GM23248 (cell line): ENCODE measurements around the gene TNIK. TPM values are rescaled to one million over a fixed set of nuclear protein-coding genes. Genes with fewer than 3 reads are reported as not detected.

Experiments
- DNase-seq: peaks from one replicate; pipeline ENCODE4 v3.0.0-alpha.2; 2015
- H2AFZ ChIP-seq: fragments of 200-600 bp; sonication (generic); 2 replicates; pipeline ENCODE4 v1.6.1; 2016; ENCODE audit warnings: antibody characterized with exemption
- H3F3A ChIP-seq: fragments of 200-600 bp; sonication (generic); 2 replicates; pipeline ENCODE4 v1.6.1; 2016; ENCODE audit warnings: mild to moderate bottlenecking, antibody characterized with exemption, mixed run types; ENCODE audit not compliant: insufficient read depth
- H3K27ac ChIP-seq: fragments of 200-600 bp; sonication (generic); 2 replicates; pipeline ENCODE4 v1.5.1; 2016; ENCODE audit warnings: mild to moderate bottlenecking
- H3K27me3 ChIP-seq: fragments of 200-600 bp; sonication (generic); replicated peaks from 2 replicates; pipeline ENCODE4 v1.6.1; 2016; ENCODE audit warnings: mild to moderate bottlenecking; ENCODE audit not compliant: insufficient read depth
- H3K36me3 ChIP-seq: fragments of 200-600 bp; sonication (generic); 2 replicates; pipeline ENCODE4 v1.6.1; 2016; ENCODE audit warnings: low read depth, mild to moderate bottlenecking
- H3K4me1 ChIP-seq: fragments of 200-600 bp; sonication (generic); 2 replicates; pipeline ENCODE4 v1.6.1; 2016; ENCODE audit warnings: mild to moderate bottlenecking; ENCODE audit not compliant: insufficient read depth
- H3K4me2 ChIP-seq: fragments of 200-600 bp; sonication (generic); one replicate; pipeline ENCODE4 v1.6.1; 2016; ENCODE audit warnings: mild to moderate bottlenecking; ENCODE audit not compliant: unreplicated experiment
- H3K4me3 ChIP-seq: fragments of 200-600 bp; sonication (generic); 2 replicates; pipeline ENCODE4 v1.5.1; 2016; ENCODE audit warnings: mild to moderate bottlenecking
- H3K79me2 ChIP-seq: fragments of 200-600 bp; sonication (generic); 2 replicates; pipeline ENCODE4 v1.6.1; 2016; ENCODE audit warnings: mild to moderate bottlenecking; ENCODE audit not compliant: insufficient read depth
- H3K9ac ChIP-seq: fragments of 200-600 bp; sonication (generic); 2 replicates; pipeline ENCODE4 v1.6.1; 2016; ENCODE audit warnings: mild to moderate bottlenecking
- H3K9me2 ChIP-seq: fragments of 200-600 bp; sonication (generic); 2 replicates; pipeline ENCODE4 v1.6.1; 2016; ENCODE audit warnings: mixed run types, mild to moderate bottlenecking, moderate library complexity; ENCODE audit not compliant: insufficient read depth
- H3K9me3 ChIP-seq: fragments of 200-600 bp; sonication (generic); one replicate; pipeline ENCODE4 v1.6.1; 2017; ENCODE audit warnings: low read depth
- H4K20me1 ChIP-seq: fragments of 200-600 bp; sonication (generic); 2 replicates; pipeline ENCODE4 v1.6.0; 2016; ENCODE audit not compliant: insufficient read depth
- EZH2 ChIP-seq: fragments of 200-600 bp; sonication (generic); IDR thresholded peaks from 2 replicates; pipeline ENCODE4 v1.6.1; 2018; ENCODE audit warnings: antibody characterized with exemption, mild to moderate bottlenecking; ENCODE audit not compliant: insufficient read depth, poor library complexity, severe bottlenecking
- EZH2phosphoT487 ChIP-seq: fragments of 200-600 bp; sonication (generic); IDR thresholded peaks from 2 replicates; pipeline ENCODE4 v1.6.1; 2018; ENCODE audit warnings: antibody characterized with exemption, moderate library complexity, mild to moderate bottlenecking, low read depth; ENCODE audit not compliant: insufficient read depth
- WGBS, 2 experiments: methylation state at CpG; one replicate each; pipeline ENCODE4 v1.1.6; 2015 to 2017; ENCODE audit warnings: low lambda C conversion rate in 2 of 2, low coverage in 1 of 2; ENCODE audit errors: missing lambda C conversion rate in 2 of 2; 5-methylcytosine and 5-hydroxymethylcytosine counted together
- in situ Hi-C: fragments of 300-500 bp; cut with MboI; formaldehyde crosslinking; loops from 2 replicates; pipeline ENCODE4 v1.15.0; 2020
- polyA plus RNA-seq: library from polyadenylated mRNA; unstranded; fragments of >200 nt; fragmentation: Nextera tagmentation; extraction: Ambion mirVana; gene quantifications from 2 replicates; pipeline ENCODE4 v1.2.1, GENCODE V29; 2016
- total RNA-seq: library from RNA; depleted of rRNA; stranded (reverse); fragments of >200 nt; shearing (Covaris generic); gene quantifications from 2 replicates; pipeline ENCODE4 v1.2.3, GENCODE V29; 2014

TNIK gene
- total and polyA plus RNA-seq, 2 experiments from 2014 or later, result 0.80 to 2.3 TPM

DNA sequence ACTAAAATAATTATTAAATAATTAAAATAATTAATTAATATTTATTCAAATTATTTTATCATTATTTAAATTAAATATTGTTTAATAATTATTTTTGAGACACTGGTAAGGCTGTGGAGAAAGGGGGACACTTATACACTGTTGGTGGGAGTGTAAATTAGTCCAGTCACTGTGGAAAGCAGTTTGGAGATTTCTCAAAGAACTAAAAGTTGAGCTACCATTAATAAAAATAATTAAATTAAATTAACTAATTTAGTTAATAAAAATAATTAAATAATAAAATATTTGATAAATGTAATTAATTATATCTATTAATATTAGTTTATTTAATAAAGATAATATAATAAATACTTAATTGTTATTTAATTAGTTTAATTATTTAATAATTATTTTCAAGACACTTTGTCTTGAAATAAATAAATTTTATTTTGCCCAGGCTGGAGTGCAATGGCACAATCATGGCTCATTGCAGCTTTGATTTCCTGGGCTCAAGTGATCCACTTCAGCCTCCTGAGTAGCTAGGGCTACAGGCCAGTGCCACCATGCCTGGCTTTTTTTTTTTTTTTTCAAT lies 16.4 kb upstream of the TNIK start:
- Histone ChIP-seq H3K4me2 (no peak overlapping the region), H3K27ac (no peak overlapping the region), H3K9ac (no peak overlapping the region), H3K9me3 (no peaks in the 10 kb centered on the region), H3K36me3 (no peaks in the 10 kb centered on the region), H3K4me3 (no peak overlapping the region), H3K79me2 (no peaks in the 10 kb centered on the region), H2AFZ (no peak overlapping the region), H4K20me1 (no peaks in the 10 kb centered on the region), H3F3A (no peaks in the 10 kb centered on the region), H3K9me2 (no peaks in the 10 kb centered on the region), H3K27me3 (no peaks in the 10 kb centered on the region), H3K4me1 (no peaks in the 10 kb centered on the region)
- TF ChIP-seq EZH2phosphoT487 (no peak), EZH2 (no peak)
- in situ Hi-C loops, result no loop called here
- no peak for DNase-seq

DNA sequence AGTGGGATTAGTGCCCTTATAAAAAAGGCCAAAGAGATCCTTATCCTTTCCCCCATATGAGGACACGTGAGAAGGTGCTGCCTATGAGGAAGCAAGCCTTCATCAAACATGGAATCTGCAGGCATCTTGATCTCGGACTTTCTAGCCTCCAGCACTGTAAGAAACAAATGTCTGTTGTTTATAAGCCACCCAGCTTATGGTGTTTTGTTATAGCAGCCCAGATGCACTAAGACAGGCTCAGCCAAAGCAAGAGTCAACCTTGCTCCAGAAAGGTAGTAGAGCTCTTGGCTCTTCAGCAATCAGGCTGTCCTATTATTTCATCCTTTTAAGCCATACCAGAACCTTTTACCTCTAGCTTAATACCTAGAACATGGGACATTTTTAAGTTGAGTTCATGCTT lies 12.3 kb upstream of the TNIK start:
- in situ Hi-C loops, result no loop called here
- no peak for TF ChIP-seq EZH2
- no peak for TF ChIP-seq EZH2phosphoT487
- no peak for DNase-seq
- Histone ChIP-seq H3K4me2 (no peak overlapping the region), H3K9me3 (no peaks in the 10 kb centered on the region), H3K36me3 (no peaks in the 10 kb centered on the region), H2AFZ (no peak overlapping the region), H4K20me1 (no peaks in the 10 kb centered on the region), H3K4me1 (no peaks in the 10 kb centered on the region), H3K9me2 (no peaks in the 10 kb centered on the region), H3K79me2 (no peaks in the 10 kb centered on the region), H3K27ac (no peak overlapping the region), H3K4me3 (no peak overlapping the region), H3F3A (no peaks in the 10 kb centered on the region), H3K9ac (no peak overlapping the region), H3K27me3 (no peaks in the 10 kb centered on the region)
- 68 to 74% methylated on average over 2 of the region's 2 CpGs for WGBS, 2 experiments

DNA sequence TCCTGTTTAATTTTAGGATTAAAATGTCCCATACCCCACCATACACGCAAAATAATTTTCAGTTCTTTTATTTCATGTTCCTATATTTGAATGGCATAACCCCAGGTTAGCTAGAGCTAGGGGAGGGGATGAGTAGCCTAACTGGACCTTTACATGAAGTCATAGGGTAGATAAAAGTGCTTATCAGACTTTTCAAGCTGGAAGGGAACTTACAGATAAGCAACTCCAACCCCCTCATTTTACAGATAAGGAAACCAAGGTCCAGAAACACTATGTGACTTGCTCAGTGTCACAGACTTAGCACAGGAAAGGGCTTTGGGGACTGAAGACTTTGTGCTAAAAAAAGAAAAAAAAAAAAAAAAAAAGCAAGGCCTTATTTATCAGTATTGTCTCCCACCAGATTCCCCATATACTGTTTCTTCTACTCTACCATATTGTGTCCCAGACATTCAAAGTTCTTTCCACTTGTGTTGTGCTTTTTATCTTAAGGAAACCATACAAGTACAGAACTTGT lies 10.6 kb upstream of the TNIK start:
- 88 to 97% methylated on average over 1 of the region's 1 CpG for WGBS, 2 experiments
- H3K4me3 ChIP-seq, result no peak overlapping the region
- H3K9me2 ChIP-seq, result no peaks in the 10 kb centered on the region
- in situ Hi-C loops, result no loop called here
- H3K36me3 ChIP-seq, result no peaks in the 10 kb centered on the region
- H4K20me1 ChIP-seq, result no peaks in the 10 kb centered on the region
- H3K4me1 ChIP-seq, result no peaks in the 10 kb centered on the region
- no peaks in the 10 kb centered on the region for H3K9me3 ChIP-seq
- H3K4me2 ChIP-seq, result no peak overlapping the region
- no peak for DNase-seq
- no peak overlapping the region for H2AFZ ChIP-seq
- no peak overlapping the region for H3K9ac ChIP-seq
- no peaks in the 10 kb centered on the region for H3K27me3 ChIP-seq
- H3F3A ChIP-seq, result no peaks in the 10 kb centered on the region
- TF ChIP-seq EZH2phosphoT487 (no peak), EZH2 (no peak)
- no peaks in the 10 kb centered on the region for H3K79me2 ChIP-seq
- no peak overlapping the region for H3K27ac ChIP-seq

DNA sequence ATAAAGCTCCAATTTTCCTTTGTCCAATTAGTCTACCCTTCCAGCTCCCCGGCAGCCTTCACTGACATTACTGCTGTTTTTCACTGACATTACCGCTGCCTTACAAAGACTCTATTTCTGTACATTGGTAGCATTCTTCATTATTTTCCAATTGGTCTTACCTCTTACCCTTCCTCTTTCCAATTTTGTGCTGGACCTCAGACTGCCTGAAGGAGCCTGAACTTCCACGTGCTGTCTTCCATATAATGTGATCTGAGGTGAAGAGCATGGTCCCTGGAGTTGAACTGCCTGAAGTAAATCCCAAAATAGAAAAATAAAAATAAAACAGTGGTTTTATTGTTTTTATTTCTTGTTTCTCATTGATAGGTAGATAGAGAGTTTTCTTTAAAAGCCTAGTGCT lies 9.2 kb upstream of the TNIK start:
- Histone ChIP-seq H2AFZ (no peak overlapping the region), H3K4me2 (no peak overlapping the region), H3K79me2 (no peaks in the 10 kb centered on the region), H3K4me3 (no peak overlapping the region), H3K9ac (no peak overlapping the region), H3F3A (no peaks in the 10 kb centered on the region), H3K4me1 (no peaks in the 10 kb centered on the region), H3K27me3 (no peaks in the 10 kb centered on the region), H3K9me2 (no peaks in the 10 kb centered on the region), H3K27ac (no peak overlapping the region), H3K9me3 (no peaks in the 10 kb centered on the region), H4K20me1 (no peaks in the 10 kb centered on the region), H3K36me3 (no peaks in the 10 kb centered on the region)
- TF ChIP-seq EZH2phosphoT487 (no peak), EZH2 (no peak)
- DNase-seq, result no peak
- 79 to 83% methylated on average over 3 of the region's 3 CpGs for whole genome bisulfite sequencing, 2 experiments
- in situ Hi-C loops, result no loop called here
